Stimulated activated CD8-positive, alpha-beta memory T cell treated with anti-CD3 and anti-CD28 coated beads, Interleukin-12 subunit alpha, Interleukin-12 subunit beta, amount 100 ng/mL, for 24 hours (primary cell): ENCODE results near the gene PWWP2B.
A peak's percentile ranks its signal among the peaks of the same experiment; 100 is the strongest.

Experiments
- DNase-seq: peaks from one replicate; pipeline ENCODE4 v3.0.0-alpha.2; 2020; ENCODE audit errors: extremely low read depth

PWWP2B gene

GRCh38 chr10:132446195-132446581, 49.2 kb downstream of the PWWP2B start:
- no peak for DNase-seq

- peak; percentile 44 for DNase-seq
Observed at GRCh38 chr10:132446661-132447445, 49.9 kb downstream of the PWWP2B start.

- peak; percentile 43 for DNase-seq
Observed at GRCh38 chr10:132447446-132448247, 50.6 kb downstream of the PWWP2B start.

GRCh38 chr10:132448248-132448731, 51.3 kb downstream of the PWWP2B start:
- DNase-seq = no peak

- no peak for DNase-seq
Observed at GRCh38 chr10:132449051-132449810, 52.2 kb downstream of the PWWP2B start.

- no peak for DNase-seq
Observed at GRCh38 chr10:132449811-132450181, 52.8 kb downstream of the PWWP2B start.

- DNase-seq = no peak
Observed at GRCh38 chr10:132450466-132450824, 53.4 kb downstream of the PWWP2B start.

GRCh38 chr10:132450825-132451505, 54.0 kb downstream of the PWWP2B start:
- no peak for DNase-seq

- no peak for DNase-seq
Observed at GRCh38 chr10:132451506-132452215, 54.7 kb downstream of the PWWP2B start.

GRCh38 chr10:132452216-132452650, 55.2 kb downstream of the PWWP2B start:
- DNase-seq = no peak

- DNase-seq = peak; percentile 69
Observed at GRCh38 chr10:132452651-132453469, 55.9 kb downstream of the PWWP2B start.

GRCh38 chr10:132453470-132453861, 56.5 kb downstream of the PWWP2B start:
- DNase-seq = no peak

GRCh38 chr10:132454296-132455198, 57.5 kb downstream of the PWWP2B start:
- no peak for DNase-seq

GRCh38 chr10:132455441-132455971, 58.5 kb downstream of the PWWP2B start:
- no peak for DNase-seq

- no peak for DNase-seq
Observed at GRCh38 chr10:132455986-132456847, 59.2 kb downstream of the PWWP2B start.

GRCh38 chr10:132456881-132457280, 59.9 kb downstream of the PWWP2B start:
- DNase-seq = no peak

GRCh38 chr10:132457328-132458070, 60.5 kb downstream of the PWWP2B start:
- no peak for DNase-seq
